ENCODE results near the gene GPM6B.

DNA sequence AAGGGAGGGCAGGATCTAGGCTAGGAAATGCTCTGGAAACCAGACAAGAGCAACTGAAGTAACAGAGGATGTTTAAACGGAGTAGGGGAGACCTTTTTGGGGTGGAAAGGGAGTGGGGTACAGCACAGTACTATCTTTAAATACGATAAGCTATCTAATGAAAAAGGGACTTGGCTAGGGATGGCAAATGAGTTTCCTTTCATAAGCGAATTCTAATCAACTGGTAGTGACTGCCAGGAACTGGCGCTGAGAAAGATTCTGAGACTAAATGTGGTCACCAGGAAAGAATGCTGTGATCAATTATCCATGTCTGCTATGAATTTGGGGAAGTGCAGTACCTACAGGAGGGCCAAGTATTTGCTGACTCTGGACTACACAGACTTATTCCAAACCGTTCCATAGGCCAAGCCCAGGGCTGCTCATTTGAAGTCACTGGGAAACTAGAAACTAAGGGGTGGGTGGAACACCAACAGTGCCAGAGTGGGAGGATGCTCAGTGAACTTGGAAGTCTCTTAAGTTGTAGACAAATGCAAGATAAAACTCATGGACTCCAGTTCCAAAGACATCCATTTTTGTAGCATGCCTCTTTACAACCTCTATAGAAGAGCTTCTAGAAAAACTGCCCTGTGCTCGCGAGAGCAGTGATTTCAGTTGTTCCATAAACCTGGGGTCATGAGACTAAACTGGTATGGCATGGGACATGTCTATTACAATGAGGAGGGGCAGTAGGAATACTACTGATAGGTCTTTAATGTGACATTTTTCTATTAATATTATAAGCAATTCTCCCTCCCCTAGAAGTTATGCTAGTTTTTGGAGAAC, 84.4 kb downstream of the GPM6B start:
- TF ChIP-seq, protein P1, sequence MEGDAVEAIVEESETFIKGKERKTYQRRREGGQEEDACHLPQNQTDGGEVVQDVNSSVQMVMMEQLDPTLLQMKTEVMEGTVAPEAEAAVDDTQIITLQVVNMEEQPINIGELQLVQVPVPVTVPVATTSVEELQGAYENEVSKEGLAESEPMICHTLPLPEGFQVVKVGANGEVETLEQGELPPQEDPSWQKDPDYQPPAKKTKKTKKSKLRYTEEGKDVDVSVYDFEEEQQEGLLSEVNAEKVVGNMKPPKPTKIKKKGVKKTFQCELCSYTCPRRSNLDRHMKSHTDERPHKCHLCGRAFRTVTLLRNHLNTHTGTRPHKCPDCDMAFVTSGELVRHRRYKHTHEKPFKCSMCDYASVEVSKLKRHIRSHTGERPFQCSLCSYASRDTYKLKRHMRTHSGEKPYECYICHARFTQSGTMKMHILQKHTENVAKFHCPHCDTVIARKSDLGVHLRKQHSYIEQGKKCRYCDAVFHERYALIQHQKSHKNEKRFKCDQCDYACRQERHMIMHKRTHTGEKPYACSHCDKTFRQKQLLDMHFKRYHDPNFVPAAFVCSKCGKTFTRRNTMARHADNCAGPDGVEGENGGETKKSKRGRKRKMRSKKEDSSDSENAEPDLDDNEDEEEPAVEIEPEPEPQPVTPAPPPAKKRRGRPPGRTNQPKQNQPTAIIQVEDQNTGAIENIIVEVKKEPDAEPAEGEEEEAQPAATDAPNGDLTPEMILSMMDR (IDR thresholded peaks at IDR 0.05; ENCODE audit: low read length) = no peak
- TF ChIP-seq EZH2 (optimal IDR thresholded peaks at IDR 0.05; ENCODE audit: low read depth, low read length) (no peak), EZH2phosphoT487 (IDR thresholded peaks at IDR 0.05; ENCODE audit: low read length) (no peak)
